K562 (cell line): ENCODE results near the gene CTDNEP1. TPM values are rescaled to one million over a fixed set of nuclear protein-coding genes. Genes with fewer than 3 reads are reported as not detected.
A peak's percentile ranks its signal among the peaks of the same experiment; 100 is the strongest.

Experiments
- ATF4 ChIP-seq: fragments of 450-650 bp; formaldehyde crosslinking; IDR thresholded peaks from 2 replicates; pipeline ENCODE4 v1.4.0; 2022; ENCODE audit warnings: mild to moderate bottlenecking, moderate library complexity
- CREB1 ChIP-seq, 2 experiments: sonication (generic) in 1 of 2; formaldehyde crosslinking in 1 of 2; IDR thresholded peaks; 2 replicates each; pipeline versions ENCODE4 v1.6.1 to v1.8.0; 2012 to 2022; ENCODE audit warnings: inconsistent platforms in 1 of 2, mild to moderate bottlenecking in 1 of 2, missing genetic modification reagents in 1 of 2, moderate library complexity in 1 of 2
- CREB3L1 ChIP-seq: fragments of 450-650 bp; IDR thresholded peaks from 2 replicates; pipeline ENCODE4 v1.6.1; 2014; ENCODE audit warnings: low read depth, mild to moderate bottlenecking, moderate library complexity, borderline replicate concordance
- E2F5 ChIP-seq: sonication (generic); formaldehyde crosslinking; IDR thresholded peaks from 2 replicates; pipeline ENCODE4 v1.8.0; 2022; ENCODE audit warnings: mild to moderate bottlenecking, missing genetic modification reagents
- FOXP4 ChIP-seq: sonication (generic); formaldehyde crosslinking; IDR thresholded peaks from 2 replicates; pipeline ENCODE4 v1.8.0; 2022; ENCODE audit warnings: mild to moderate bottlenecking, missing genetic modification reagents, borderline replicate concordance
- GATAD2B ChIP-seq: fragments of 450-650 bp; IDR thresholded peaks from 2 replicates; pipeline ENCODE4 v1.6.1; 2017; ENCODE audit warnings: mild to moderate bottlenecking, borderline replicate concordance
- MITF ChIP-seq: IDR thresholded peaks from 2 replicates; pipeline ENCODE4 v1.6.1; 2014; ENCODE audit warnings: antibody characterized with exemption
- RREB1 ChIP-seq: fragments of 250-450 bp; sonication (Bioruptor Pico); IDR thresholded peaks from 2 replicates; pipeline ENCODE4 v1.4.0; 2020
- SRSF1 ChIP-seq: fragments of 200-400 bp; formaldehyde crosslinking; IDR thresholded peaks from 2 replicates; pipeline ENCODE4 v1.6.1; 2017; ENCODE audit warnings: mild to moderate bottlenecking, low read depth, low read length, moderate library complexity
- SRSF3 ChIP-seq: fragments of 200-400 bp; formaldehyde crosslinking; IDR thresholded peaks from 2 replicates; pipeline ENCODE4 v1.6.1; 2016; ENCODE audit warnings: mild to moderate bottlenecking, low read length, moderate library complexity; ENCODE audit not compliant: insufficient read depth
- TFAM ChIP-seq: fragments of 250-450 bp; sonication (Bioruptor Pico); conservative IDR thresholded peaks from 2 replicates; pipeline ENCODE4 v1.5.0; 2021; ENCODE audit warnings: mild to moderate bottlenecking, moderate library complexity
- ZC3H4 ChIP-seq: sonication (generic); formaldehyde crosslinking; IDR thresholded peaks from 2 replicates; pipeline ENCODE4 v1.9.0; 2021; ENCODE audit warnings: missing genetic modification reagents, borderline replicate concordance
- ZKSCAN3 ChIP-seq: fragments of 250-450 bp; sonication (Bioruptor Pico); IDR thresholded peaks from 2 replicates; pipeline ENCODE4 v1.4.0; 2020
- ZNF143 ChIP-seq: sonication (generic); formaldehyde crosslinking; IDR thresholded peaks from 2 replicates; pipeline ENCODE4 v1.9.0; 2022; ENCODE audit warnings: mild to moderate bottlenecking, missing genetic modification reagents
- ZNF644 ChIP-seq: fragments of 200-800 bp; sonication (Bioruptor generic); IDR thresholded peaks from 2 replicates; pipeline ENCODE4 v1.6.1; 2016; ENCODE audit warnings: low read depth, missing genetic modification characterization, missing compliant biosample characterization
- polyA plus RNA-seq, 8 experiments: library from polyadenylated mRNA; depleted of rRNA in 4 of 8; stranded (reverse) in 5 of 8; unstranded in 3 of 8; fragments of >200 nt; fragmentation: Nextera tagmentation in 2 of 8; fragmentation: Illumina TruSeq in 1 of 8; extraction: Ambion mirVana in 2 of 8; extraction: Trizol in 1 of 8; gene quantifications; 2 replicates each; pipeline versions ENCODE4 v1.2.1 to v1.2.3, GENCODE V29; 2011 to 2014; ENCODE audit warnings: inconsistent platforms in 1 of 8, missing spikeins in 1 of 8
- total RNA-seq, 7 experiments: library from RNA; depleted of rRNA in 6 of 7; stranded (reverse); fragments of >200 nt in 6 of 7; fragmentation: Illumina TruSeq in 2 of 7; extraction: Trizol in 2 of 7; gene quantifications; 2 replicates each; pipeline versions ENCODE4 v1.2.1 to v1.2.3, GENCODE V29; 2011 to 2021; ENCODE audit warnings: low replicate concordance in 1 of 7

The CTDNEP1 gene
- total and polyA plus RNA-seq, 9 of the 15 experiments (the other 6 are each of a cell fraction or from before 2014, with no cell fraction given), result 10.7 to 150 (median 28.5) TPM

- TF ChIP-seq E2F5 (no peak), FOXP4 (CRISPR knock-in tag) (no peak), MITF (no peak), CREB1 (IDR thresholded peaks at IDR 0.05) (no peak), CREB1 (CRISPR knock-in tag; IDR thresholded peaks at IDR 0.05) (no peak), CREB3L1 (peak; percentile 89), SRSF3 (no peak), GATAD2B (no peak), TFAM (CRISPR knock-in tag) (no peak), ZNF143 (CRISPR knock-in tag) (peak; percentile 98), SRSF1 (no peak), ZNF644 (tag) (no peak; the same call in 1 of the 2 replicates), ZKSCAN3 (CRISPR knock-in tag) (no peak), ZC3H4 (CRISPR knock-in tag) (no peak), ATF4 (CRISPR knock-in tag) (no peak), RREB1 (CRISPR knock-in tag) (no peak)
Measured at GRCh38 chr17:7215136-7215638, 36.3 kb downstream of the CTDNEP1 start (continued).
